HCT116 (cell line): ENCODE data around the gene CDYL2. TPM values are rescaled to one million over a fixed set of nuclear protein-coding genes. Genes with fewer than 3 reads are reported as not detected.

ENCODE experiments used
- ATAC-seq: fragments of 200-7000 bp; cut with Tn5 transposase; 2 replicates; pipeline ENCODE4 v1.9.1; 2020; ENCODE audit warnings: mild to moderate bottlenecking, moderate library complexity
- BruUV-seq: library from RNA; stranded (reverse); fragments of 400-500 nt; replicated peaks from 2 replicates; lab custom pipeline; 2021; lab: Mats Ljungman, UMichigan
- CTCF ChIA-PET: fragments of 300-600 bp; sonication (Branson Sonifier 250); formaldehyde crosslinking; loops from one replicate; lab custom pipeline; 2021; ENCODE audit warnings: antibody characterized with exemption; lab: Charles Lee
- POLR2A ChIA-PET: fragments of 300-600, 350-600 bp; sonication (Branson Sonifier 250); formaldehyde crosslinking; loops from one replicate; lab custom pipeline; 2021; ENCODE audit warnings: antibody characterized with exemption; lab: Charles Lee
- RAD21 ChIA-PET, 2 experiments: fragments of 300-600 bp; sonication (Branson Sonifier 250); formaldehyde crosslinking; loops; one replicate each; lab custom pipeline; 2023; ENCODE audit warnings: low total read pairs in 2 of 2; ENCODE audit not compliant: uncharacterized antibody in 2 of 2, unreplicated experiment in 2 of 2, low non-redundant PET in 1 of 2; lab: Charles Lee
- DNase-seq: peaks from one replicate; pipeline ENCODE4 v3.0.0-alpha.2; 2010; ENCODE audit warnings: low read depth, low spot score
- H2AFZ ChIP-seq: fragments of 200-600 bp; shearing (Covaris generic), sonication (generic); 2 replicates; pipeline ENCODE4 v1.6.1; 2017; ENCODE audit warnings: low read depth, mixed run types, mixed read lengths, antibody characterized with exemption, low read length; ENCODE audit not compliant: poor library complexity, severe bottlenecking
- H3K27ac ChIP-seq: 2 replicates; pipeline ENCODE4 v1.5.1; 2012; ENCODE audit warnings: low read depth, low read length
- H3K27me3 ChIP-seq: fragments of 200-600 bp; sonication (generic); 2 replicates; pipeline ENCODE4 v1.6.1; 2016; ENCODE audit warnings: mixed run types, low read length, mixed read lengths; ENCODE audit not compliant: insufficient read depth
- H3K36me3 ChIP-seq, 2 experiments: fragments of 200-500 bp in 1 of 2; fragments of 200-600 bp in 1 of 2; sonication (Bioruptor generic) in 1 of 2; sonication (generic) in 1 of 2; 2 replicates each; pipeline versions ENCODE4 v1.5.1 to v1.6.1; 2014 to 2016; ENCODE audit warnings: low read length in 2 of 2, inconsistent platforms in 1 of 2, mixed read lengths in 1 of 2, mixed run types in 1 of 2; ENCODE audit not compliant: insufficient read depth in 2 of 2, control insufficient read depth in 1 of 2
- H3K4me1 ChIP-seq, 2 experiments: fragments of 200-600 bp in 1 of 2; sonication (generic) in 1 of 2; 2 replicates each; pipeline versions ENCODE4 v1.5.1 to v1.6.1; 2012 to 2017; ENCODE audit warnings: low read length in 2 of 2, inconsistent platforms in 1 of 2, mild to moderate bottlenecking in 1 of 2, mixed read lengths in 1 of 2, mixed run types in 1 of 2, moderate library complexity in 1 of 2; ENCODE audit not compliant: insufficient read depth in 2 of 2, control insufficient read depth in 1 of 2
- H3K4me2 ChIP-seq: fragments of 200-600 bp; sonication (generic); 2 replicates; pipeline ENCODE4 v1.6.1; 2017; ENCODE audit warnings: mixed run types, low read length, mixed read lengths
- H3K4me3 ChIP-seq, 2 experiments: fragments of 200-600 bp in 1 of 2; sonication (generic) in 1 of 2; replicated peaks in 1 of 2; 2 replicates each; pipeline ENCODE4 v1.5.1; 2011 to 2016; ENCODE audit warnings: low read length in 2 of 2, control low read depth in 1 of 2, low read depth in 1 of 2, mild to moderate bottlenecking in 1 of 2, mixed read lengths in 1 of 2, mixed run types in 1 of 2
- H3K79me2 ChIP-seq: fragments of 200-600 bp; sonication (generic); 2 replicates; pipeline ENCODE4 v1.6.1; 2017; ENCODE audit warnings: mild to moderate bottlenecking, mixed run types, low read length, moderate library complexity, mixed read lengths; ENCODE audit not compliant: insufficient read depth
- H3K9ac ChIP-seq: fragments of 200-600 bp; sonication (generic); 2 replicates; pipeline ENCODE4 v1.6.1; 2016; ENCODE audit warnings: low read length, mixed read lengths
- H3K9me2 ChIP-seq: fragments of 200-600 bp; sonication (generic), shearing (Covaris generic); 2 replicates; pipeline ENCODE4 v1.6.1; 2017; ENCODE audit warnings: mixed run types, mild to moderate bottlenecking, moderate library complexity; ENCODE audit not compliant: insufficient read depth
- H3K9me3 ChIP-seq, 2 experiments: fragments of 200-500 bp in 1 of 2; fragments of 200-600 bp in 1 of 2; sonication (Bioruptor generic) in 1 of 2; sonication (generic) in 1 of 2; 2 replicates each; pipeline ENCODE4 v1.6.1; 2014 to 2017; ENCODE audit warnings: low read length in 2 of 2, mixed read lengths in 2 of 2, inconsistent platforms in 1 of 2, low read depth in 1 of 2, mild to moderate bottlenecking in 1 of 2, mixed run types in 1 of 2, moderate library complexity in 1 of 2; ENCODE audit not compliant: control insufficient read depth in 1 of 2, insufficient read depth in 1 of 2
- H4K20me1 ChIP-seq: fragments of 200-600 bp; sonication (generic), shearing (Covaris generic); 2 replicates; pipeline ENCODE4 v1.6.1; 2017; ENCODE audit warnings: mixed run types, mild to moderate bottlenecking, moderate library complexity; ENCODE audit not compliant: insufficient read depth
- ATF3 ChIP-seq: IDR thresholded peaks from 2 replicates; pipeline ENCODE4 v1.6.1; 2012
- CBX3 ChIP-seq: IDR thresholded peaks from 2 replicates; pipeline ENCODE4 v1.6.1; 2012; ENCODE audit warnings: low read depth
- CEBPB ChIP-seq: IDR thresholded peaks from 2 replicates; pipeline ENCODE4 v1.6.1; 2012; ENCODE audit warnings: low read depth
- REST ChIP-seq: IDR thresholded peaks from 2 replicates; pipeline ENCODE4 v1.6.1; 2012; ENCODE audit warnings: low read depth
- ZNF274 ChIP-seq: fragments of 200-500 bp; sonication (Bioruptor generic); IDR thresholded peaks from 2 replicates; pipeline ENCODE4 v1.6.1; 2014; ENCODE audit warnings: mild to moderate bottlenecking, low read depth, low read length, inconsistent platforms
- intact Hi-C: fragments of 100-400 bp; cut with micrococcal nuclease; formaldehyde crosslinking; loops from 2 replicates; pipeline ENCODE4 v1.10.0; 2022
- total RNA-seq: library from RNA; stranded (reverse); gene quantifications from one replicate; pipeline ENCODE4 v1.2.1, GENCODE V29; 2021; ENCODE audit not compliant: unreplicated experiment

The CDYL2 gene
- total RNA-seq, 1 experiment from 2014 or later = 0.10 TPM

GRCh38 chr16:80611171-80611929, 193.0 kb downstream of the CDYL2 start:
- RAD21 ChIA-PET = no interaction called here
- BruUV-seq = no TSS peak
- H3K27ac ChIP-seq = no peak overlapping the region
- H3K4me3 ChIP-seq = no peak overlapping the region
- no peak for TF ChIP-seq ATF3
- no peak for TF ChIP-seq CEBPB
- TF ChIP-seq REST = no peak
- TF ChIP-seq CBX3 = no peak
- TF ChIP-seq ZNF274 = no peak
- intact Hi-C loops = no loop called here
- no peak overlapping the region for H3K4me2 ChIP-seq
- H3K79me2 ChIP-seq = no peaks in the 10 kb centered on the region
- no peak overlapping the region for H3K9ac ChIP-seq
- ATAC-seq (no peak), DNase-seq (no peak)
- no peaks in the 10 kb centered on the region for H3K9me2 ChIP-seq
- no peaks in the 10 kb centered on the region for H4K20me1 ChIP-seq
- no peaks in the 10 kb centered on the region for H3K36me3 ChIP-seq
- POLR2A ChIA-PET = no interaction called here
- H3K27me3 ChIP-seq = no peaks in the 10 kb centered on the region
- H3K4me1 ChIP-seq = peaks cover 0 to 4% of the 10 kb centered on the region in 2 experiments; a peak in 1 of 4 replicates
- H2AFZ ChIP-seq = no peak overlapping the region
- peaks cover 0 to 6% of the 10 kb centered on the region in 2 experiments; a peak in 2 of 4 replicates for H3K9me3 ChIP-seq
- CTCF ChIA-PET = no interaction called here
